Upper lobe of left lung (tissue), 6 donors: Measurements from ENCODE around the gene MSI2. TPM values are rescaled to one million over a fixed set of nuclear protein-coding genes. Genes with fewer than 3 reads are reported as not detected.

Source experiments
- ATAC-seq, 2 donors: fragments of 200-7000 bp; cut with Tn5 transposase; one replicate each; pipeline ENCODE4 v1.9.1; 2022; ENCODE audit warnings: mild to moderate bottlenecking in 2 of 2, moderate library complexity in 2 of 2; ENCODE audit not compliant: low FRiP score in 2 of 2
- DNase-seq, 2 donors: peaks; one replicate each; pipeline ENCODE4 v3.0.0-alpha.2; 2019 to 2020
- H3K27ac ChIP-seq, 4 donors: fragments of 200-600 bp; sonication (generic); one replicate each; pipeline ENCODE4 v1.5.1; 2016 to 2019
- H3K27me3 ChIP-seq, 4 donors: fragments of 200-600 bp; sonication (generic); one replicate each; pipeline ENCODE4 v1.5.1; 2017 to 2019
- H3K36me3 ChIP-seq, 4 donors: fragments of 200-600 bp; sonication (generic); one replicate each; pipeline ENCODE4 v1.5.1; 2016 to 2019
- H3K4me1 ChIP-seq, 4 donors: fragments of 200-600 bp; sonication (generic); one replicate each; pipeline ENCODE4 v1.5.1; 2018 to 2019
- H3K4me3 ChIP-seq, 4 donors: fragments of 200-600 bp; sonication (generic); one replicate each; pipeline ENCODE4 v1.5.1; 2017 to 2019; ENCODE audit warnings: mild to moderate bottlenecking in 2 of 4, moderate library complexity in 1 of 4
- H3K9me3 ChIP-seq, 4 donors: fragments of 200-600 bp; sonication (generic); one replicate each; pipeline ENCODE4 v1.5.1; 2018 to 2019
- CTCF ChIP-seq, 6 experiments: fragments of 450-650 bp in 4 of 6; fragments of 200-600 bp in 2 of 6; sonication (generic) in 2 of 6; IDR thresholded peaks; one replicate each; pipeline ENCODE4 v1.5.1; 2016 to 2019; ENCODE audit warnings: antibody characterized with exemption in 6 of 6
- EP300 ChIP-seq, 4 donors: sonication (generic); formaldehyde crosslinking; IDR thresholded peaks; one replicate each; pipeline ENCODE4 v1.5.1; 2017; ENCODE audit warnings: antibody characterized with exemption in 4 of 4, control low read depth in 2 of 4
- POLR2A ChIP-seq, 4 donors: fragments of 450-650 bp; IDR thresholded peaks; one replicate each; pipeline ENCODE4 v1.5.1; 2016 to 2017; ENCODE audit warnings: antibody characterized with exemption in 4 of 4, mild to moderate bottlenecking in 2 of 4
- POLR2AphosphoS5 ChIP-seq, 2 donors: sonication (generic); formaldehyde crosslinking; IDR thresholded peaks; one replicate each; pipeline ENCODE4 v1.5.1; 2017; ENCODE audit warnings: antibody characterized with exemption in 2 of 2
- WGBS, 2 donors: methylation state at CpG; one replicate each; pipeline ENCODE4 v1.1.5; 2017 to 2018; 5-methylcytosine and 5-hydroxymethylcytosine counted together
- total RNA-seq, 6 donors: library from RNA; depleted of rRNA in 4 of 6; stranded (reverse); fragments of >200 nt in 4 of 6; gene quantifications; one replicate each; pipeline versions ENCODE4 v1.1.0 to v1.2.1, GENCODE V29; 2016 to 2021
- donor health status: DM: no; HTN: no; CAD: no; lungs with moderate emphysema.
- donor health status: DM: no; HTN: yes; CAD: no; lungs with severe emphysema.

The MSI2 gene
- total RNA-seq, 6 donors from 2014 or later: 20.1 to 44.0 (median 32.2) TPM

- 94 to 98% methylated on average over 8 to 13 of the region's 13 CpGs for WGBS, 2 donors
- H3K27ac ChIP-seq: no peak overlapping the region
- no peaks in the 10 kb centered on the region for H3K36me3 ChIP-seq
- no peak overlapping the region for H3K4me3 ChIP-seq
- no peaks in the 10 kb centered on the region for H3K9me3 ChIP-seq
- no peak for TF ChIP-seq EP300 (IDR thresholded peaks at IDR 0.05)
- no peak for TF ChIP-seq POLR2AphosphoS5 (IDR thresholded peaks at IDR 0.05)
- TF ChIP-seq CTCF (IDR thresholded peaks at IDR 0.05): no peak
- TF ChIP-seq POLR2A (IDR thresholded peaks at IDR 0.05): no peak
- ATAC-seq: no peak
- DNase-seq: peak in 1 of 2 donors; percentile 61
- H3K4me1 ChIP-seq: no peaks in the 10 kb centered on the region
- no peaks in the 10 kb centered on the region for H3K27me3 ChIP-seq
Observed at GRCh38 chr17:57324060-57324459, 67.7 kb downstream of the MSI2 start.

- TF ChIP-seq EP300 (IDR thresholded peaks at IDR 0.05): no peak
- no peak for TF ChIP-seq POLR2A (IDR thresholded peaks at IDR 0.05)
- no peak for TF ChIP-seq POLR2AphosphoS5 (IDR thresholded peaks at IDR 0.05)
- TF ChIP-seq CTCF (IDR thresholded peaks at IDR 0.05): no peak
- Histone ChIP-seq H3K4me1 (no peaks in the 10 kb centered on the region), H3K9me3 (no peaks in the 10 kb centered on the region), H3K27me3 (no peaks in the 10 kb centered on the region), H3K4me3 (no peak overlapping the region), H3K36me3 (no peaks in the 10 kb centered on the region), H3K27ac (no peak overlapping the region)
- DNase-seq (no peak), ATAC-seq (no peak)
Observed at GRCh38 chr17:57324631-57325030, 68.3 kb downstream of the MSI2 start.

- WGBS, 2 donors: 92 to 100% methylated on average over 2 of the region's 2 CpGs
- no peak for ATAC-seq
- no peaks in the 10 kb centered on the region for H3K36me3 ChIP-seq
- H3K4me3 ChIP-seq: no peak overlapping the region
- DNase-seq: no peak
- H3K4me1 ChIP-seq: no peaks in the 10 kb centered on the region
- no peak for TF ChIP-seq POLR2AphosphoS5 (IDR thresholded peaks at IDR 0.05)
- no peak for TF ChIP-seq POLR2A (IDR thresholded peaks at IDR 0.05)
- no peak for TF ChIP-seq CTCF (IDR thresholded peaks at IDR 0.05)
- no peak for TF ChIP-seq EP300 (IDR thresholded peaks at IDR 0.05)
- H3K27me3 ChIP-seq: no peaks in the 10 kb centered on the region
- no peaks in the 10 kb centered on the region for H3K9me3 ChIP-seq
- no peak overlapping the region for H3K27ac ChIP-seq
Observed at GRCh38 chr17:57326336-57326735, 70.0 kb downstream of the MSI2 start.

GRCh38 chr17:57326764-57327163, 70.4 kb downstream of the MSI2 start:
- TF ChIP-seq CTCF (IDR thresholded peaks at IDR 0.05) (no peak), EP300 (IDR thresholded peaks at IDR 0.05) (no peak), POLR2A (IDR thresholded peaks at IDR 0.05) (no peak), POLR2AphosphoS5 (IDR thresholded peaks at IDR 0.05) (no peak)
- Histone ChIP-seq H3K36me3 (no peaks in the 10 kb centered on the region), H3K27me3 (no peaks in the 10 kb centered on the region), H3K27ac (no peak overlapping the region), H3K4me3 (no peak overlapping the region), H3K9me3 (no peaks in the 10 kb centered on the region), H3K4me1 (no peaks in the 10 kb centered on the region)
- ATAC-seq: no peak
- WGBS, 2 donors: 92 to 96% methylated on average over 5 of the region's 5 CpGs
- DNase-seq: no peak

- no peak for TF ChIP-seq POLR2AphosphoS5 (IDR thresholded peaks at IDR 0.05)
- TF ChIP-seq CTCF (IDR thresholded peaks at IDR 0.05): no peak
- no peak for TF ChIP-seq EP300 (IDR thresholded peaks at IDR 0.05)
- no peak for TF ChIP-seq POLR2A (IDR thresholded peaks at IDR 0.05)
- H3K4me3 ChIP-seq: no peak overlapping the region
- 90 to 96% methylated on average over 6 of the region's 6 CpGs for WGBS, 2 donors
- H3K4me1 ChIP-seq: no peaks in the 10 kb centered on the region
- no peaks in the 10 kb centered on the region for H3K27me3 ChIP-seq
- H3K36me3 ChIP-seq: no peaks in the 10 kb centered on the region
- ATAC-seq (no peak), DNase-seq (no peak)
- H3K9me3 ChIP-seq: no peaks in the 10 kb centered on the region
- H3K27ac ChIP-seq: no peak overlapping the region
Observed at GRCh38 chr17:57327176-57327970, 71.0 kb downstream of the MSI2 start.
